GM23338 (cell line): ENCODE data around the gene FLOT2. TPM values are rescaled to one million over a fixed set of nuclear protein-coding genes. Genes with fewer than 3 reads are reported as not detected.

Experiments used
- ATAC-seq: fragments of 200-7000 bp; cut with Tn5 transposase; 3 replicates; pipeline ENCODE4 v1.9.1; 2020
- DNase-seq: peaks from one replicate; pipeline ENCODE4 v3.0.0-alpha.2; 2015; ENCODE audit warnings: low spot score
- H2AFZ ChIP-seq: fragments of 200-600 bp; sonication (generic); 2 replicates; pipeline ENCODE4 v1.8.0; 2016; ENCODE audit warnings: antibody characterized with exemption, mild to moderate bottlenecking, moderate library complexity
- H3F3A ChIP-seq: fragments of 200-600 bp; sonication (generic); replicated peaks from 2 replicates; pipeline ENCODE4 v1.8.0; 2017; ENCODE audit warnings: antibody characterized with exemption, mixed run types, low read depth
- H3K27ac ChIP-seq: fragments of 200-600 bp; sonication (generic); 2 replicates; pipeline ENCODE4 v1.6.1; 2016; ENCODE audit warnings: low read depth
- H3K27me3 ChIP-seq: fragments of 200-600 bp; sonication (generic); 2 replicates; pipeline ENCODE4 v1.8.0; 2016; ENCODE audit warnings: mild to moderate bottlenecking, mixed run types, moderate library complexity; ENCODE audit not compliant: insufficient read depth
- H3K36me3 ChIP-seq: fragments of 200-600 bp; sonication (generic); 2 replicates; pipeline ENCODE4 v1.8.0; 2016; ENCODE audit warnings: mild to moderate bottlenecking; ENCODE audit not compliant: insufficient read depth
- H3K4me1 ChIP-seq: fragments of 200-600 bp; sonication (generic); 2 replicates; pipeline ENCODE4 v1.8.0; 2016; ENCODE audit warnings: mild to moderate bottlenecking, moderate library complexity; ENCODE audit not compliant: insufficient read depth
- H3K4me2 ChIP-seq: fragments of 200-600 bp; sonication (generic); 2 replicates; pipeline ENCODE4 v1.7.1; 2017; ENCODE audit warnings: mixed run types
- H3K4me3 ChIP-seq: fragments of 200-600 bp; sonication (generic); 2 replicates; pipeline ENCODE4 v1.6.1; 2016; ENCODE audit warnings: mixed run types
- H3K79me2 ChIP-seq: fragments of 200-600 bp; sonication (generic); replicated peaks from 2 replicates; pipeline ENCODE4 v1.8.0; 2017; ENCODE audit warnings: mild to moderate bottlenecking; ENCODE audit not compliant: insufficient read depth
- H3K9me2 ChIP-seq: fragments of 200-600 bp; sonication (generic); 2 replicates; pipeline ENCODE4 v1.8.0; 2017; ENCODE audit not compliant: insufficient read depth
- H4K20me1 ChIP-seq: fragments of 200-600 bp; sonication (generic); replicated peaks from 2 replicates; pipeline ENCODE4 v1.8.0; 2017; ENCODE audit warnings: mild to moderate bottlenecking; ENCODE audit not compliant: insufficient read depth
- H3K27ac Mint-ChIP-seq: 2 replicates; pipeline ENCODE4 v1.8.0; 2020; ENCODE audit warnings: inconsistent platforms, mild to moderate bottlenecking, moderate library complexity, mixed read lengths
- H3K27me3 Mint-ChIP-seq: 3 replicates; pipeline ENCODE4 v1.8.0; 2022; ENCODE audit warnings: low read depth, mild to moderate bottlenecking, moderate library complexity, mixed read lengths, inconsistent platforms; ENCODE audit not compliant: insufficient read depth, poor library complexity
- H3K36me3 Mint-ChIP-seq: 3 replicates; pipeline ENCODE4 v1.8.0; 2021; ENCODE audit warnings: low read depth, mild to moderate bottlenecking, inconsistent platforms, moderate library complexity, mixed read lengths
- H3K4me1 Mint-ChIP-seq: 3 replicates; pipeline ENCODE4 v1.8.0; 2020; ENCODE audit warnings: mild to moderate bottlenecking, inconsistent platforms, mixed read lengths
- H3K4me3 Mint-ChIP-seq: 3 replicates; pipeline ENCODE4 v1.8.0; 2021; ENCODE audit warnings: moderate library complexity, mild to moderate bottlenecking, inconsistent platforms, mixed read lengths
- H3K9me3 Mint-ChIP-seq: 3 replicates; pipeline ENCODE4 v1.8.0; 2020; ENCODE audit warnings: moderate library complexity, mild to moderate bottlenecking, inconsistent platforms, mixed read lengths
- CREB1 ChIP-seq: fragments of 250-450 bp; sonication (Bioruptor Pico); IDR thresholded peaks from 2 replicates; pipeline ENCODE4 v1.5.0; 2020; ENCODE audit warnings: low read depth, mild to moderate bottlenecking, moderate library complexity
- NANOG ChIP-seq: IDR thresholded peaks from 2 replicates; pipeline ENCODE4 v1.6.1; 2016; ENCODE audit warnings: antibody characterized with exemption, borderline replicate concordance
- POLR2AphosphoS5 ChIP-seq: IDR thresholded peaks from 2 replicates; pipeline ENCODE4 v1.6.1; 2016; ENCODE audit warnings: antibody characterized with exemption, low read depth
- ZNF114 ChIP-seq: fragments of 250-450 bp; sonication (Bioruptor Pico); IDR thresholded peaks from 2 replicates; pipeline ENCODE4 v1.5.0; 2020; ENCODE audit warnings: mild to moderate bottlenecking, moderate library complexity
- polyA plus RNA-seq: library from polyadenylated mRNA; unstranded; fragments of >200 nt; fragmentation: Nextera tagmentation; extraction: Ambion mirVana; gene quantifications from 2 replicates; pipeline ENCODE4 v1.2.1, GENCODE V29; 2016
- total RNA-seq: library from RNA; depleted of rRNA; stranded (reverse); fragments of >200 nt; shearing (Covaris generic); gene quantifications from 2 replicates; pipeline ENCODE4 v1.2.3, GENCODE V29; 2014
- TF ChIP-seq, protein P1 (sequence below): fragments of 250-450 bp; sonication (Bioruptor Pico); IDR thresholded peaks from 2 replicates; pipeline ENCODE4 v1.5.0; 2020; ENCODE audit warnings: mild to moderate bottlenecking, moderate library complexity
- TF ChIP-seq, protein P2 (sequence below): IDR thresholded peaks from 2 replicates; pipeline ENCODE4 v1.6.1; 2016; ENCODE audit warnings: antibody characterized with exemption

FLOT2 gene
- total and polyA plus RNA-seq, 2 experiments from 2014 or later, result 49.8 to 66.1 TPM

DNA sequence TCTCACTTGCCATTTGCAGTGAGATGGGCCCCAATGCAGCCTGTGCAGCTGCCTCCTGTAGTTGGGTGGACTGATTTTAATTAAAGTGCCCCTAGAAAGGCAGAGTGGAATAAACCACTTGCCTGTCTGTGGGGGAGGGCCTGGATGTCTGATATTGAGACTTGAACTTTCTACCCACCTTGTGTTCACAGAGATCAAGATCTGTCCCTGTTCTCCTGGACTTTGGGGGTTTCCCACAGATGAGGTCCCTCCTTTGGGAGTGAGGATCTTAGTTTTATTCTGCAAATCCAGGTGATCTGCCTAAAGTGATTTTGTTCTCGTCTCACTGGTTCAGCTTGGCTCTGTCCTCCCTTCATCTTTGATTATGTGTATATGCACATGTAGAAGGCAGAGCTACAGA, 13.0 kb upstream of the FLOT2 start (continued):
- TF ChIP-seq, protein P1, sequence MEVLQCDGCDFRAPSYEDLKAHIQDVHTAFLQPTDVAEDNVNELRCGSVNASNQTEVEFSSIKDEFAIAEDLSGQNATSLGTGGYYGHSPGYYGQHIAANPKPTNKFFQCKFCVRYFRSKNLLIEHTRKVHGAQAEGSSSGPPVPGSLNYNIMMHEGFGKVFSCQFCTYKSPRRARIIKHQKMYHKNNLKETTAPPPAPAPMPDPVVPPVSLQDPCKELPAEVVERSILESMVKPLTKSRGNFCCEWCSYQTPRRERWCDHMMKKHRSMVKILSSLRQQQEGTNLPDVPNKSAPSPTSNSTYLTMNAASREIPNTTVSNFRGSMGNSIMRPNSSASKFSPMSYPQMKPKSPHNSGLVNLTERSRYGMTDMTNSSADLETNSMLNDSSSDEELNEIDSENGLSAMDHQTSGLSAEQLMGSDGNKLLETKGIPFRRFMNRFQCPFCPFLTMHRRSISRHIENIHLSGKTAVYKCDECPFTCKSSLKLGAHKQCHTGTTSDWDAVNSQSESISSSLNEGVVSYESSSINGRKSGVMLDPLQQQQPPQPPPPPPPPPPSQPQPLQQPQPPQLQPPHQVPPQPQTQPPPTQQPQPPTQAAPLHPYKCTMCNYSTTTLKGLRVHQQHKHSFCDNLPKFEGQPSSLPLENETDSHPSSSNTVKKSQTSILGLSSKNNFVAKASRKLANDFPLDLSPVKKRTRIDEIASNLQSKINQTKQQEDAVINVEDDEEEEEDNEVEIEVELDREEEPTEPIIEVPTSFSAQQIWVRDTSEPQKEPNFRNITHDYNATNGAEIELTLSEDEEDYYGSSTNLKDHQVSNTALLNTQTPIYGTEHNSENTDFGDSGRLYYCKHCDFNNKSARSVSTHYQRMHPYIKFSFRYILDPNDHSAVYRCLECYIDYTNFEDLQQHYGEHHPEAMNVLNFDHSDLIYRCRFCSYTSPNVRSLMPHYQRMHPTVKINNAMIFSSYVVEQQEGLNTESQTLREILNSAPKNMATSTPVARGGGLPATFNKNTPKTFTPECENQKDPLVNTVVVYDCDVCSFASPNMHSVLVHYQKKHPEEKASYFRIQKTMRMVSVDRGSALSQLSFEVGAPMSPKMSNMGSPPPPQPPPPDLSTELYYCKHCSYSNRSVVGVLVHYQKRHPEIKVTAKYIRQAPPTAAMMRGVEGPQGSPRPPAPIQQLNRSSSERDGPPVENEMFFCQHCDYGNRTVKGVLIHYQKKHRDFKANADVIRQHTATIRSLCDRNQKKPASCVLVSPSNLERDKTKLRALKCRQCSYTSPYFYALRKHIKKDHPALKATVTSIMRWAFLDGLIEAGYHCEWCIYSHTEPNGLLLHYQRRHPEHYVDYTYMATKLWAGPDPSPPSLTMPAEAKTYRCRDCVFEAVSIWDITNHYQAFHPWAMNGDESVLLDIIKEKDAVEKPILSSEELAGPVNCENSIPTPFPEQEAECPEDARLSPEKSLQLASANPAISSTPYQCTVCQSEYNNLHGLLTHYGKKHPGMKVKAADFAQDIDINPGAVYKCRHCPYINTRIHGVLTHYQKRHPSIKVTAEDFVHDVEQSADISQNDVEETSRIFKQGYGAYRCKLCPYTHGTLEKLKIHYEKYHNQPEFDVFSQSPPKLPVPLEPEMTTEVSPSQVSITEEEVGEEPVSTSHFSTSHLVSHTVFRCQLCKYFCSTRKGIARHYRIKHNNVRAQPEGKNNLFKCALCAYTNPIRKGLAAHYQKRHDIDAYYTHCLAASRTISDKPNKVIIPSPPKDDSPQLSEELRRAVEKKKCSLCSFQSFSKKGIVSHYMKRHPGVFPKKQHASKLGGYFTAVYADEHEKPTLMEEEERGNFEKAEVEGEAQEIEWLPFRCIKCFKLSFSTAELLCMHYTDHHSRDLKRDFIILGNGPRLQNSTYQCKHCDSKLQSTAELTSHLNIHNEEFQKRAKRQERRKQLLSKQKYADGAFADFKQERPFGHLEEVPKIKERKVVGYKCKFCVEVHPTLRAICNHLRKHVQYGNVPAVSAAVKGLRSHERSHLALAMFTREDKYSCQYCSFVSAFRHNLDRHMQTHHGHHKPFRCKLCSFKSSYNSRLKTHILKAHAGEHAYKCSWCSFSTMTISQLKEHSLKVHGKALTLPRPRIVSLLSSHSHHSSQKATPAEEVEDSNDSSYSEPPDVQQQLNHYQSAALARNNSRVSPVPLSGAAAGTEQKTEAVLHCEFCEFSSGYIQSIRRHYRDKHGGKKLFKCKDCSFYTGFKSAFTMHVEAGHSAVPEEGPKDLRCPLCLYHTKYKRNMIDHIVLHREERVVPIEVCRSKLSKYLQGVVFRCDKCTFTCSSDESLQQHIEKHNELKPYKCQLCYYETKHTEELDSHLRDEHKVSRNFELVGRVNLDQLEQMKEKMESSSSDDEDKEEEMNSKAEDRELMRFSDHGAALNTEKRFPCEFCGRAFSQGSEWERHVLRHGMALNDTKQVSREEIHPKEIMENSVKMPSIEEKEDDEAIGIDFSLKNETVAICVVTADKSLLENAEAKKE, result no peak
- TF ChIP-seq CREB1 (CRISPR knock-in tag), result no peak
- TF ChIP-seq, protein P2, sequence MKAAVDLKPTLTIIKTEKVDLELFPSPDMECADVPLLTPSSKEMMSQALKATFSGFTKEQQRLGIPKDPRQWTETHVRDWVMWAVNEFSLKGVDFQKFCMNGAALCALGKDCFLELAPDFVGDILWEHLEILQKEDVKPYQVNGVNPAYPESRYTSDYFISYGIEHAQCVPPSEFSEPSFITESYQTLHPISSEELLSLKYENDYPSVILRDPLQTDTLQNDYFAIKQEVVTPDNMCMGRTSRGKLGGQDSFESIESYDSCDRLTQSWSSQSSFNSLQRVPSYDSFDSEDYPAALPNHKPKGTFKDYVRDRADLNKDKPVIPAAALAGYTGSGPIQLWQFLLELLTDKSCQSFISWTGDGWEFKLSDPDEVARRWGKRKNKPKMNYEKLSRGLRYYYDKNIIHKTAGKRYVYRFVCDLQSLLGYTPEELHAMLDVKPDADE, result no peak

DNA sequence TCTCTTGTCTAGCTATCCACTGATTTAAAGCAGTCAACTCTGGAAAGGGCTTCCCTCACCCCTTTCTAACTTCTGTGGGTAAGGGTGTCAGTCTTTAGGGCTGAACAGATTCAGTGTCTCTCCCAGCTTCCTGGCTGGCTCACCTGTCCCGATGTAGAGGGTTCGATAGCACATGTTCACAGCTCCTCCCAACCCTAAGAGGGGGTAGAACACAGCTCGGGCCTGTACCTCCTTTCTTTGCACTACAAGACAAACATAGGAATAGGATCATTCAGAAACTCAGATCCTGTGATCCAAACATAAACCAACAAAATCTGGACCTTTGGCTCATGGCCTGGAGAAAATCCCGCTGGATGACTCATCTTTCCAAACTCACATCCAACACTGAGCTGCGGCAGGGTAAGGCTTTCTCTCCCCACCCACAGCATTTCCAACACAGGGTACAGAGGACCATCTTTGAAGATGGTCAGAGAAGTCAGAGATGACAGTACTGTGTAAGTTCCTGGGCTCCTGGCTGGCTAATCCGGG, 11.2 kb upstream of the FLOT2 start:
- Histone ChIP-seq H3K27ac (peak overlapping the region; percentile 80; the same call in 1 of the 2 replicates), H3K36me3 (peaks cover 62% of the 10 kb centered on the region), H3K4me1 (peaks cover 29% of the 10 kb centered on the region), H4K20me1 (peaks cover 27% of the 10 kb centered on the region), H3K9me2 (no peaks in the 10 kb centered on the region), H3K27me3 (no peaks in the 10 kb centered on the region), H3K4me3 (no peak overlapping the region), H3K4me2 (peak overlapping the region; percentile 66; the same call in 1 of the 2 replicates), H3K79me2 (peaks cover 5% of the 10 kb centered on the region; the same call in 1 of the 2 replicates), H2AFZ (no peak overlapping the region), H3F3A (peaks cover 72% of the 10 kb centered on the region)
- Mint-ChIP-seq H3K27ac (peak overlapping the region; percentile 62; the same call in 1 of the 2 replicates), H3K4me1 (peaks cover 53% of the 10 kb centered on the region), H3K27me3 (peaks cover 36% of the 10 kb centered on the region), H3K9me3 (no peaks in the 10 kb centered on the region; the same call in 2 of the 3 replicates), H3K4me3 (no peak overlapping the region), H3K36me3 (peaks cover 81% of the 10 kb centered on the region)
- no peak for ATAC-seq
- no peak for DNase-seq
- TF ChIP-seq NANOG (no peak), POLR2AphosphoS5 (no peak), ZNF114 (CRISPR knock-in tag) (no peak)
- TF ChIP-seq, protein P1, result no peak
